Body of pancreas (tissue), 4 donors: ENCODE results near the gene TESMIN. TPM values are rescaled to one million over a fixed set of nuclear protein-coding genes. Genes with fewer than 3 reads are reported as not detected.

Experiments used
- ATAC-seq: fragments of 150-250 bp; one replicate; pipeline ENCODE4 v1.9.1; 2016
- DNase-seq, 4 donors: peaks; one replicate each; pipeline ENCODE4 v3.0.0-alpha.2; 2019
- H3K27ac ChIP-seq, 4 donors: fragments of 200-600 bp; sonication (generic); 1 replicate in 3 of 4; 2 replicates in 1 of 4; pipeline versions ENCODE4 v1.5.1 to v1.6.1; 2016 to 2019; ENCODE audit warnings: mild to moderate bottlenecking in 1 of 4, mixed read lengths in 1 of 4, moderate library complexity in 1 of 4
- H3K27me3 ChIP-seq, 2 donors: fragments of 200-600 bp; sonication (generic); one replicate each; pipeline ENCODE4 v1.6.0; 2016; ENCODE audit warnings: mild to moderate bottlenecking in 1 of 2
- H3K36me3 ChIP-seq, 2 donors: fragments of 200-600 bp; sonication (generic); replicated peaks in 1 of 2; 2 replicates each; pipeline ENCODE4 v1.5.1; 2016; ENCODE audit warnings: low read depth in 2 of 2; ENCODE audit not compliant: insufficient read depth in 1 of 2
- H3K4me1 ChIP-seq: fragments of 200-600 bp; sonication (generic); one replicate; pipeline ENCODE4 v1.6.0; 2016
- H3K4me3 ChIP-seq, 2 donors: fragments of 200-600 bp; sonication (generic); 1 replicate in 1 of 2; 2 replicates in 1 of 2; pipeline ENCODE4 v1.5.1; 2016 to 2019
- H3K9me3 ChIP-seq, 3 donors: fragments of 200-600 bp; sonication (generic); 1 replicate in 2 of 3; 2 replicates in 1 of 3; pipeline ENCODE4 v1.5.1; 2016
- CTCF ChIP-seq, 7 experiments: fragments of 450-650 bp in 4 of 7; fragments of 200-600 bp in 3 of 7; sonication (generic) in 3 of 7; IDR thresholded peaks; one replicate each; pipeline ENCODE4 v1.5.1; 2016 to 2019; ENCODE audit warnings: antibody characterized with exemption in 7 of 7
- POLR2A ChIP-seq, 3 donors: fragments of 450-650 bp; IDR thresholded peaks; one replicate each; pipeline ENCODE4 v1.6.1; 2016; ENCODE audit warnings: antibody characterized with exemption in 3 of 3, mild to moderate bottlenecking in 2 of 3
- WGBS, 2 donors: methylation state at CpG; one replicate each; pipeline ENCODE4 v1.1.5; 2017; 5-methylcytosine and 5-hydroxymethylcytosine counted together
- intact Hi-C: fragments of 100-400 bp; cut with DNase I; formaldehyde crosslinking; loops from one replicate; pipeline ENCODE4 v1.15.1; 2023
- total RNA-seq, 2 donors: library from RNA; depleted of rRNA; stranded (reverse); fragments of >200 nt; gene quantifications; one replicate each; pipeline ENCODE4 v1.1.0, GENCODE V29; 2016

Gene TESMIN
- total RNA-seq, 2 donors from 2014 or later: 1.6 to 7.9 TPM

- H3K4me1 ChIP-seq: no peaks in the 10 kb centered on the region
- no peak overlapping the region for H3K27ac ChIP-seq
- H3K4me3 ChIP-seq: no peak overlapping the region
- H3K27me3 ChIP-seq: no peaks in the 10 kb centered on the region
- DNase-seq: peak in 1 of 4 donors; percentile 13
- no peaks in the 10 kb centered on the region for H3K36me3 ChIP-seq
- intact Hi-C loops: no loop called here
- peak; percentile 10 for ATAC-seq
- WGBS, 2 donors: 81% methylated on average over 13 of the region's 13 CpGs
- peaks cover 0 to 6% (median 0%) of the 10 kb centered on the region in 3 donors for H3K9me3 ChIP-seq
- no peak for TF ChIP-seq CTCF (IDR thresholded peaks at IDR 0.05)
- TF ChIP-seq POLR2A (IDR thresholded peaks at IDR 0.05): no peak
These were observed 92.7 kb downstream of the TESMIN start for GRCh38 chr11:68658661-68659060.

- H3K36me3 ChIP-seq: no peaks in the 10 kb centered on the region
- TF ChIP-seq CTCF (IDR thresholded peaks at IDR 0.05): no peak
- no peak for TF ChIP-seq POLR2A (IDR thresholded peaks at IDR 0.05)
- 90 to 93% methylated on average over 8 of the region's 8 CpGs for WGBS, 2 donors
- intact Hi-C loops: no loop called here
- no peak for ATAC-seq
- no peak for DNase-seq
- no peaks in the 10 kb centered on the region for H3K4me1 ChIP-seq
- H3K9me3 ChIP-seq: peaks cover 0 to 6% (median 0%) of the 10 kb centered on the region in 3 donors
- no peak overlapping the region for H3K4me3 ChIP-seq
- H3K27ac ChIP-seq: no peak overlapping the region
- H3K27me3 ChIP-seq: no peaks in the 10 kb centered on the region
These were observed 93.2 kb downstream of the TESMIN start for GRCh38 chr11:68658097-68658496.

Other genes with a start within 250 kb of the TESMIN start
- gene GAL, start 67.0 kb downstream of the TESMIN start, total RNA-seq: 1 to 10 TPM; 3.4 to 5.9 TPM
- gene CPT1A, start 90.4 kb upstream of the TESMIN start, total RNA-seq: 10 to 100 TPM; 35.6 to 40.7 TPM
- 10 to 100 TPM; 21.8 to 45.7 TPM for gene MRPL21, start 152.3 kb upstream of the TESMIN start, total RNA-seq
- gene IGHMBP2, start 152.4 kb upstream of the TESMIN start, total RNA-seq: 10 to 100 TPM in 1 of 2 donors, 1 to 10 TPM in 1; 6.2 to 17.1 TPM
- gene MRGPRD, start 229.5 kb upstream of the TESMIN start, total RNA-seq: not detected